GM12874 (cell line): Measurements from ENCODE around the gene EMCN.

Experiments
- TF ChIP-seq, protein P1 (sequence below): IDR thresholded peaks from 2 replicates; pipeline ENCODE4 v1.5.1; 2011; ENCODE audit warnings: low read depth, mild to moderate bottlenecking, control low read depth, low read length, moderate library complexity; ENCODE audit not compliant: insufficient read depth

EMCN gene

DNA sequence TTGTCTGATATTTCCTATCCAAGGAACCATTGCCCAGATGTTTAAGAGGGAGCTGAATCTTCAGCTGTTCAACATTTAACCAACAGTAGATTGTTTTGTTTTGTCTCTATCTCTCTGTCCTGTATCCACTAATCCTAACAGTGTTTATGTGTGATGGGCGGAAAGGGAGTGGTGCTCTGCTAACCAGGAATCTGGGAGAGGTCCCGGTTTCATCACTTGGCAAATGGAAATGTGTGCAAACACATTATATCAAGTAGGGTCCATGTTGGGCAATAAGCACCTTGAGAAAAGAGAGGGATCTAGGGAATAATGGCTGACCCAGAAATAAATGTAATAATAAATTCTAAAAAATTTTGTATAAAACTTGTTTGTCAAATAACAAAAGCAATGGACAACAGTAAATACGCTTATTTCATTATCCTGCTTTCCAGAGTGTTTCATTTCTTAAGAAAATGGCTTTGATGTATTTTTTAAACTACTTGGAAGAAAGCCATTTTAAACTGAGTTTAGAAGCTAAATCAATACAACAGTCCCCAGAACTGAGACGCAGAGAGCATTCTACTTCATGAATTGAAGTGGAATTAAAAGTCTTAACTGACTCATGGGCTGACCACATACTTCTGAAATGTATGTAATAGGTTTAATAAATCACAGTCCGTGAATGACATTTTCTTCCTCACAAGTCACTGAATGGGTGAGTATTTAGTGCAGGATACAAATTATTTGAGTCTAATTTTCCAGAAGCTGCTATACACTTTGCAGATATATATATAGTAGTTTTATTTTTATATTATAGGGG, 55.8 kb downstream of the EMCN start:
- TF ChIP-seq, protein P1, sequence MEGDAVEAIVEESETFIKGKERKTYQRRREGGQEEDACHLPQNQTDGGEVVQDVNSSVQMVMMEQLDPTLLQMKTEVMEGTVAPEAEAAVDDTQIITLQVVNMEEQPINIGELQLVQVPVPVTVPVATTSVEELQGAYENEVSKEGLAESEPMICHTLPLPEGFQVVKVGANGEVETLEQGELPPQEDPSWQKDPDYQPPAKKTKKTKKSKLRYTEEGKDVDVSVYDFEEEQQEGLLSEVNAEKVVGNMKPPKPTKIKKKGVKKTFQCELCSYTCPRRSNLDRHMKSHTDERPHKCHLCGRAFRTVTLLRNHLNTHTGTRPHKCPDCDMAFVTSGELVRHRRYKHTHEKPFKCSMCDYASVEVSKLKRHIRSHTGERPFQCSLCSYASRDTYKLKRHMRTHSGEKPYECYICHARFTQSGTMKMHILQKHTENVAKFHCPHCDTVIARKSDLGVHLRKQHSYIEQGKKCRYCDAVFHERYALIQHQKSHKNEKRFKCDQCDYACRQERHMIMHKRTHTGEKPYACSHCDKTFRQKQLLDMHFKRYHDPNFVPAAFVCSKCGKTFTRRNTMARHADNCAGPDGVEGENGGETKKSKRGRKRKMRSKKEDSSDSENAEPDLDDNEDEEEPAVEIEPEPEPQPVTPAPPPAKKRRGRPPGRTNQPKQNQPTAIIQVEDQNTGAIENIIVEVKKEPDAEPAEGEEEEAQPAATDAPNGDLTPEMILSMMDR, result no peak

DNA sequence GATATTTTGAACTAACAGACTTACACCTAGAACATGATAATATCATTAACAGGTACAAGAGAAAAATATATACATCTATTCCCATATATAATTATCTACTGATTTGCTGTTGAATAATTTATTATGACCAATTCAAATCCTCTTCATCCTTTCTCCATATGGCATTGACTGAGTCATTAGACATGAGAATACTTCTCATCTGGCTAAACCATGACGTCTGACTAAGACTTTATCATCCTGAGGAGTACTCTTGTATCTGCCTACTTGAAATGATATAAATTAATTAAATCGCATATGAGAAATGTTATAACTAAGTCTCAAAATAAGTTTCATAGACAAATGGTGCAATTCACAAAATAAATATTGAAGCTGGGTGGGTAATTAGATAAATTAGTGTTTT, 67.4 kb downstream of the EMCN start:
- TF ChIP-seq, protein P1, result no peak

DNA sequence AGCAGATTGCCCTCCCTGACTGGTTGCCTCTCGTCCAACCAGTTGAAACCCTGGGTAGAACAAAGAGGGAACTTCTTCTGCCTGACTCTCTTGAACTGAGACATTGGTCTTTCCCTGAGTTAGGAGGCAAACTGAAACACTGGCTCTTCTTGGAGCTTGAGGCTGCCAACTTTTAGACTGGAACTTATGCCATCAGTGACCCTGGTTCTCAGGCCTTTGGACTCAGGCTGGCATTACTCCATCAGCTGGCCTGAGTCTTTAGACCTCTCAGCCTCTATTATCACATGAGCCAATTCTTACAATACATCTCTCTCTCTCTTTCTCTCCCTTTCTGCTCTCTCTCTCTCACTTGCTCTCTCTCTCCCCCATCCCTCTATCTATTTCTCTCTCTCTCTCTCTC, 86.4 kb downstream of the EMCN start:
- TF ChIP-seq, protein P1, result no peak

DNA sequence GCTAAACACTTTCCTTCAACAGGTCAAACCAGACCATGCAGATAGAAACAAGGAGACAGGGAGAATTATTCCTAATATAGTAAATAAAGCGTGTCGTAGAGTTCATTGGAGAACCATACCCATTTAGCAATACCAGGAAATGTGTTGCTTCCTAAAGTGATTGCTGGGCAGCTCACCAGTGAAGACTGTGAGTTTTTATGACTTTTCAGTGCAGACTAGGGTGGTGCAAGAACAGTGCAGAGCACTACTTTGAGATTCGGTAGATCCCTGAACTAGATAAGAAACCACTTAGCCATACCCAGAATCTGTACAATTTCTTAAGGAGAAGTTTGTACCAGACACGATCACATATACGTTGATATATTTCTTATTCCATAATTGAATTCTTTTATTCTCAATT, 87.4 kb downstream of the EMCN start:
- TF ChIP-seq, protein P1, result no peak

DNA sequence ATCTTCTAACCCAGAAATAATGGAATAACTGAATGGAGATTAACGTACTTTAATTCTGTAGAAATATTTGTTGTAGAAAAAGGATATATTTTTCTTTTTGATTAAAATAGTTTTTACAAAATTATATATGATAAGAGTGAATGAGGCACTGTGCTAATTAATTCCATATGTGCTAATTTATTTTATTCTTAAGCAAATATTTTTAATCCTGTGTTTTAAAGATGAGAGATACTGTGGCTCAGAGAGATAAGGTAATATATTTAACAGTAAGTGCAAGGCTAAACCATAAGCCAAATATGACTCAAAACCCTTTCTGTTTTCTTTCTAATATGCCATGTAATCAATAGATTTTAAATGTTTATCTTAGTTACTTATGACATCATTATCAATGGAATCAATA, 88.2 kb downstream of the EMCN start:
- TF ChIP-seq, protein P1, result no peak

DNA sequence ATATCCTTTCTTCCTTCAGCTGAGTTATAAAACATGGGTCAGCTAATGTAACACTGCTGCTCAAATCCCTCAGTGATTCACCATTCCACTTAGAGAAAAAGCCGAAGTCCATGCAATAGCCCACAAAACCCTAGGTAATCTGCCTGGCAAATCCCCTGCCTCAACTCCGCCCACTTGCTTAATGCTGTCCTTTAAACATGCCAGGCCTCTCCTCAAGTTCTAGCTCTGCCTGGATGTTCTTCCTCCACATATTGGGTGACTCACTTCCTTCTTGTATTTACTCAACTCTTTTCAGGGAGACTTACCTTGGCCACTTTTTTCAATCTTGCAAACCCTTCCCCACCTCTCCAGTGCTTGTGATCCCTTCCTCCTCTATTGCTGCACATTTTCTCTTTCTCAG, 89.8 kb downstream of the EMCN start:
- TF ChIP-seq, protein P1, result no peak

DNA sequence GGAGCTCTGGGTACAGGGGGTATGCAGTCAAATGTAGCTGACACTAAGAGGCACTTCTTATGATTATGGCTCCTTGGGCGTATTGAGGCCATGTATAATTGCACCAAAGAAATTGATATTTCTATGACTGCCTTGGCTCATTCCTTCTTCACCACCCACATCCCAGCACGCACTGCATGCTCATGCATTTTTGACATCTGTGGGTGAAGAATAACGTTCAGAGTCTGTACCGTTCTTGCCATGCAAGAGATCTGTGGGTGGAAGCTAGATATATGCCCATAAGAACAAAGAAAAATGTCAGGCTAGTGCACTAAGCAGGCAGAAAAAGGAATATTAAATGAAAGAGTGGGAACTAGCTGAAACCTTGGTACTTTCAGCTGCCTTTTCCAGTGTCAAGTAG, 93.4 kb downstream of the EMCN start:
- TF ChIP-seq, protein P1, result no peak
